Measurements from ENCODE around the gene RUNDC1. TPM values are rescaled to one million over a fixed set of nuclear protein-coding genes. Genes with fewer than 3 reads are reported as not detected.
A peak's percentile ranks its signal among the peaks of the same experiment; 100 is the strongest.
"Not testable (repeated sequence)": the region's sequence is repeated elsewhere in the genome, so short reads cannot be mapped to it uniquely, and the experiment has no call there.

Gene RUNDC1
- total RNA-seq = 6.5 and 11.1 TPM in 2 replicates

GRCh38 chr17:42980274-42980765 is at the start of gene RUNDC1:
Gene RUNDC1 (plus strand): TSS chr17:42980565. CDS start chr17:42980577, 12 bp downstream.
- peak; percentile 82 to 90 for DNase-seq (ENCODE audit: low read depth in 2 of 2)

GRCh38 chr17:42937712-42938596 is 42.4 kb upstream of the RUNDC1 start:
- peak; percentile 71 to 74 for DNase-seq (ENCODE audit: low read depth in 2 of 2)

DNA sequence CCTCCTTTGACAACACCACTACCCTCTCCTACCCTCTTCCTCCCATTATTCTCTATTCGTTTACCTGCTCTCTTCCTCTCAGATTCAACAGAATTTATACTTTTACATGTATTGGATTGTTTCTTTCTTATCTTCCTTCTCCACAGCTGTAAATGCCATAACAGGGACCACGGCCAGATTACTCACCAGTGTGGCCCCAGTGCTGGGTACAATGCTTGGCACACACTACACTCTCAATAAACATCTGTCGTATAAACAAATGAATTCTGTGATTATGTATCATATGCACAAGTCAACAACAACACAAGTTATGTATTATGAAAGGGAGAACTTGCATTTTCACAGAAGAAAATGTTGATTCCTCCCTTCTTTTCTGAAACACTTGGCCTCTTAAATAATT is 36.2 kb upstream of the RUNDC1 start:
- peak in 1 of 2 donors; percentile 18 for DNase-seq (ENCODE audit: low read depth in 2 of 2)

DNA sequence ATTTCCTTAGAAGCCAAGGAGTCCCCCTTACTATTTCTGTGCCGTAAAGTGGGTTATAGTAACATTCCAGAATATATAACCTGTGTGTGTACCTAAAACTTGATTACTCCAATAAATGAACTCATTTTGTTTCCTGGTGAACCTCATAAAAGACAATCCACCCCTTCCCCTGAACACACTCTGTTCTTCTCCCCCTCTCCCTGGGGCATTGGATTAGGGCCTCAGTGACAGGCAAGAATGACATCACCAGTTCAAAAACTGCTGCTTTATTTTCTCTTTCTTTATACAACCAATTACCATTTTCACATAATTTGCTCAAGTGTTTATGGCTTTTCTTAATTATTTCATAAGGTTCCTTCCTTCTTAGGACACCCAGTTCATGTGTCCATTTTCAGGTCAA is 33.6 kb upstream of the RUNDC1 start:
- DNase-seq (ENCODE audit: low read depth in 2 of 2) = no peak

GRCh38 chr17:42950044-42950783 is 30.2 kb upstream of the RUNDC1 start:
- no peak for DNase-seq (ENCODE audit: low read depth in 2 of 2)

GRCh38 chr17:42953669-42954068 is 26.7 kb upstream of the RUNDC1 start:
- DNase-seq (ENCODE audit: low read depth in 2 of 2) = no peak

DNA sequence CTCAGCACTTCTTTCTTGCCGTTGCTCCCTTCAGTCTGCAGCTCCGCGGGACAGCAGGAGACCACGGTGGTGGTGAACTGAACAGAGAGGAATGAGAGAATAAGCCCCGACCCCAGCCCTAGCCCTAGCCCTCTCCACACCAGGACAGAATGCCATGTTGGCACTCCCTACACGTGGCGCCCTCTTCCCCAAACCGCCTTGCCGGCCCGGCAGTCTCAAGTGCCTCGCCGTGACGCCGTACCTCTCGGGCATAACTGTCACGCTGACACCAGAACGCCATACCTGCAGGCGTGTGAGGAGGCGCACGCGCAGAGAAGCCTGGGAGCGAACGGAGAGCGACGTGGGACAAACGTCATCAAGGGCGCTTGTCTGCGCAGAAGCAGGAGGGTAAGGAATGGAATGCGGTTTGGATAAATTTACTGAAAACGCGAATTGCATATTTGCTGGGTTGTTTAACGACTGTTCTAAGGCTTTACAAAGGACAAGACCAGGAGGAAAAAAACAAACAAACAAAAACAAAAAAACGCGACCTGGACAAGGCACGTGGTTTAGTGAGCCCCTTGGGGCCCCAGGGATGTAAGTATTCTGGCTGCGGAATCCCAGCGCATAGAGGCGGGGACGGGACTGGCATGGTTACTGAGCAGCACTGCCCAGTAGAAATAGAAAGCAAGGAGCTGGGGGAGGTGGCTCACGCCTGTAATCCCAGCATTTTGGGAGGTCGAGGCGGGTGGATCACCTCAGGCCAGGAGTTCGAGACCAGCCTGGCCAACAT is 16.0 kb upstream of the RUNDC1 start, which contains the start of gene AARSD1:
Gene AARSD1 (minus strand): TSS at position 294 of the 772 bp plus-strand sequence. CDS start 14 bp downstream, at position 280.
- DNase-seq (ENCODE audit: low read depth in 2 of 2) = peak; percentile 95 to 96

DNA sequence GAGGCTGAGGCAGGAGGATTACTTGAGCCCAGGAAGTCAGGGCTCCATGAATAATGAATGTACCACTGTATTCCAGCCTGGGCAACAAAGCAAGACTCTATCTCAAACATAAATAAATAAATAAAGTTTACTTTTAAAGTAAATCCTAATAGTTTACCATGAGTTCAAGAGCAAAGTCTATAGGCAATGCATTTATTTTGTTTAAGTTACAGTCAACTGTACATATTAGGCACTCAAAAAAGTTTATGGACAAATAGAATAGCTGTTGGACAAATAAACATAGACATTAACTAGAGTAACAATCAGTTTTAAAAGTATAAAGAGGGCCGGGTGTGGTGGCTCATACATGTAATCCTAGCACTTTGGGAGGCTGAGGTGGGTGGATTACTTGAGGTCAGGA is 12.4 kb upstream of the RUNDC1 start:
- no peak for DNase-seq (ENCODE audit: low read depth in 2 of 2)

DNA sequence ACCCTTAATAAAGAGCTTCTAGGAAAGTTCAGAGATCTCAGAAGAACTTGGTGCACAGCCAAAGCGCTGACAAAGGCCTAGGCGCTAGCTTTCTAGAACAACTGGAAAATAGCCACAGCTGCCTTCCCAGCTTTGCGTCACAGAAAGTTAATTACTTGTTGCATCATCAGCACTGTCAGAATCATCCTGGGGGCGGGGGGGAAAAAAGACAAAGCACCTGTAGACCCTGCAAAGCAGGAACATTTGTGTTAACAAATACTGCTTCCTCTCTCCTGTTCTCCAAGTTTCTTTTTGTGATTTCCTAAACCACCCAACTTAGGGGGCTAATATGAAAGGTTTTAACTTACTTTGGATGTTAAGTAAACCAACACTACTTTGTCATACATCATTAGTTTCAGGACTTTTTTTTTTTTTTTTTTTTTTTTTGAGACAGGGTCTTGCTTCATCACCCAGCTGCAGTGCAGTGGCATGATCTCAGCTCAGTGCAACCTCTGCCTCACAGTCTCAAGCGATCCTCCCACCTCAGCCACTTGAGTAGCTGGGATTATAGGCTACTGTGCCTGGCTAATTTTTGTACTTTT is 11.3 kb upstream of the RUNDC1 start:
- DNase-seq (ENCODE audit: low read depth in 2 of 2) = no peak

DNA sequence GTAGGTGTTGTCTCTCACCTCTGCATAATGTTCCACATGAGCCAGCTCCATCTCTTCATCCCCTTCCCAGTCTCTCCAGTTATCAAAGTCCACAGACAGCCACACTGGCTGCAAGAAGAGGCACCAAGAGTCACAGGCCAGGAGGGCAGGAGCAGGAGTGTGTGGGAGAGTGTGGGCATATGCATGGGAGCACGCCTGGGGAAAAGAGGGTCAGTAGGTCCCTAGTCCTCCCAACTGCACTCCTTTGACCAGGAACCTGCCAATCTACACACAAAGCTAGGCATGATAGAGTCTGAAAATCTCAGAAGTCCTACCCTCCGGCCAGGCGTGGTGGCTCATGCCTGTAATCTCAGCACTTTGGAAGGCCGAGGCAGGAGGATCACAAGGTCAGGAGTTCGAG is 8.8 kb upstream of the RUNDC1 start:
- no peak for DNase-seq (ENCODE audit: low read depth in 2 of 2)

DNA sequence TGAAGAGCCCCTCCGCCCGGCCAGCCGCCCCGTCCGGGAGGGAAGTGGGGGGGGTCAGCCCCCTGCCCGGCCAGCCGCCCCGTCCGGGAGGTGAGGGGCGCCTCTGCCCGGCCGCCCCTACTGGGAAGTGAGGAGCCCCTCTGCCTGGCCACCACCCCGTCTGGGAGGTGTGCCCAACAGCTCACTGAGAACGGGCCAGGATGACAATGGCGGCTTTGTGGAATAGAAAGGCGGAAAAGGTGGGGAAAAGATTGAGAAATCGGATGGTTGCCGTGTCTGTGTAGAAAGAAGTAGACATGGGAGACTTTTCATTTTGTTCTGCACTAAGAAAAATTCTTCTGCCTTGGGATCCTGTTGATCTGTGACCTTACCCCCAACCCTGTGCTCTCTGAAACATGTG is 7.0 kb upstream of the RUNDC1 start:
- DNase-seq (ENCODE audit: low read depth in 2 of 2) = not testable (repeated sequence)

GRCh38 chr17:42975265-42975664 is 5.1 kb upstream of the RUNDC1 start:
- no peak for DNase-seq (ENCODE audit: low read depth in 2 of 2)

DNA sequence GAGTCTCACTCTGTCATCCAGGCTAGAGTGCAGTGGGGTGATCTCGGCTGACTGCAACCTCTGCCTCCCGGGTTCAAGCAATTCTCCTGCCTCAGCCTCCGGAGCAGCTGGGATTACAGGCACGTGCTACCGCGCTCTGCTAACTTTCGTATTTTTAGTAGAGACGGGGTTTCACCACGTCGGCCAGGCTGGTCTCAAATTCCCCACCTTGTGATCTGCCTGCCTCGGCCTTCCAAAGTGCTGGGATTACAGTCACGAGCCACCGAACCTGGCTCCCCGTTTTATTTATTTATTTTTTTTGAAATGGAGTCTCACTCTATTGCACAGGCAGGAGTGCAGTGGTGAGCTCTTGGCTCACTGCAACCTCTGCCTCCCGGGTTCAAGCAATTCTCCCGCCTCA is 4.7 kb upstream of the RUNDC1 start:
- DNase-seq (ENCODE audit: low read depth in 2 of 2) = not testable (repeated sequence)

DNA sequence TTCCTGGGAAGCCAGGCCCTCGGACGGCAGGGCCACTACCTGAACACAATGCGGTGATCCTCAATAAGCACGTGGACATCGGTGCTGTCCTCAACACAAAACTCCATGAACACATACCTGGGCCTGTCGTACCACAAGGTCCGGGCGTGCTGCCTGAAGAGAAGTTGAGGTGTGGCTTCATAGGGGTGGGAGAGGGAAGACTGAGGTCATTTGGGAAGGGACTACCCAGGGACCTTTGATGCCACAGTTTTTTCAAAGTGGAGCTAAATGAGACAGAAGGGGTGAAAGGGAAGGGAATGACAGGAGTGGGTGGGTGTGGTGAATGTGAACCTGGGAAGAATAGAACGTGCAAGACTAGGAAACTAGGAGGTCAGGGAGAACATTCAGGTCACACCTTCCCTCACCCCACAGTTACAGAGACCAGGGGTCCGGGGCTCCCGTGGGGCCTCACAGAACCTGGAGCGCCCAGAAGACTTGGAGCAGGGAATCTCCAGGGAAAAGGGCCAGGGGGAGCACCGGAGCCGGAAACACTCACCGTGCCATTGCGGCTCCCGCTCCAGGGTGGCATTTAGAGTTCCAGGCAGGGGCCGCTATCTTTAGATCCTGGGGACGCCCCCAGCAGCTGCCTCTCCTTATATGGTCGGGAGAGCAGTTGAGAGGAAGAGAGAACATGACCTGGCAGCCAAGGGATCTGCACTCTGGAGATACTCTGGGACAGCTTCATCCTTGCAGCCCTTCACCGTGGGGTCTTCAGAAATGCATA is 673 bp upstream of the RUNDC1 start, which contains the start of gene PTGES3L:
Gene PTGES3L (minus strand): TSS at position 570 of the 763 bp plus-strand sequence. CDS start 27 bp downstream, at position 543.
- DNase-seq (ENCODE audit: low read depth in 2 of 2) = peak; percentile 32 to 52

DNA sequence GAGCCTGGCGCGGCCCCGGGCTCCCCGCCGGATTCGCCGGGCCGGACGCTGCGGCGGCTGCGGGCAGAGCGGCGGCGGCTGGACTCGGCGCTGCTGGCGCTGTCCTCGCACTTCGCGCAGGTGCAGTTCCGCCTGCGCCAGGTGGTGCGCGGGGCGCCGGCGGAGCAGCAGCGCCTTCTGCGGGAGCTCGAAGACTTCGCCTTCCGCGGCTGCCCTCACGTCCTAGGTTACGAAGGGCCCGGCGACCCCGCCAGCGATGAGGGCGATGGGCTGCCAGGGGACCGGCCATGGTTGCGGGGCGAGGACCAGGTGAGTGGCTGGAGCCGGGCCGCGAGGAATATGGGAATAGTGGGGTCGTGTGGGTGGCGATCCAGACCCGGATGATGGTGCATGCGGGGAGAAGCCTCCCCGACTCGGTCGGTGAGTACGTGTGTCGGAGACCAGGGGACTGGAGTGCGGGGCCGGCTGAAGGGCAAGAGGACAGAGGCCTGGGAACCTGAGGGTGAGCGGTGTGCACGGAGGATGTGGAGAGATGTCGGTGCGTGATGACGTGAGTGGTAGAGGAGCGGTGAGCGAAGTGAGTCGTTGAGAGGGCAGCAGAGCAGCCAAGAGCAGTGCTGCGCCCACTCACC is 517 bp downstream of the RUNDC1 start:
- peak; percentile 58 to 68 for DNase-seq (ENCODE audit: low read depth in 2 of 2)

DNA sequence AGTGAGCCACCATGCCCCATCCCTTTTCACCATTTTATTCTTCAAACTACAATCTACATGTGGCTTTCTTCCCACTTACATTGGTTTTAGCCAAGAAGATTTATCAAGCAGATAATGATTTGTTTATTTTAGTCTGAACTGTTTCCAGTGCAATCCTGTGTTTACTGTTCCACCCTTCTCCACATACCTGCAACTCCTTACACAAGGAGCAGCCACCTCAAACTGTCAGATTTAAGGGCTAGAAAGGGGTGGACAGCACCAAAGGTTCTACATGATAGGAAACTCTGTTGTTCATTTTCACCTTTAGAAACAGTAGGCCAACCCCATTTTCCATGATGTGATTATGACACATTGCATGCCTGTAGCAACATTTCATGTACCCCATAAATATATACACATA is 1.9 kb downstream of the RUNDC1 start:
- peak in 1 of 2 donors; percentile 37 for DNase-seq (ENCODE audit: low read depth in 2 of 2)

- DNase-seq (ENCODE audit: low read depth in 2 of 2) = no peak
Measured at GRCh38 chr17:42985225-42985624, 4.9 kb downstream of the RUNDC1 start.

DNA sequence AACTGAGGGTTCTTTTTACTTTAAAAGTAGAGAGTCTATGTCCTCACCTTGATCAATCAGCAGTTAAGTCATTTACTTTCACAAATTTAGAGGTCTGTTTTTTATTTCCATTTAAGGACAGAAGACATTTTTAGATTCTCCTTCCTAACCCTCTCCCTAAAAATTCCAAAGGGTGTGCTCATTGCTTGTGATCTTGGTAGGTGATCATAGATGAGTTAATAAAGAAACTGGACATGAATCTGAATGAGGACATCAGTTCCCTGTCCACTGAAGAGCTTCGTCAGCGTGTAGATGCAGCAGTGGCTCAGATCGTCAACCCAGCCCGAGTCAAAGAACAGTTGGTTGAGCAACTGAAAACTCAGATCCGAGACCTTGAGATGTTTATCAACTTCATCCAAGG is 8.8 kb downstream of the RUNDC1 start:
- DNase-seq (ENCODE audit: low read depth in 2 of 2) = no peak

DNA sequence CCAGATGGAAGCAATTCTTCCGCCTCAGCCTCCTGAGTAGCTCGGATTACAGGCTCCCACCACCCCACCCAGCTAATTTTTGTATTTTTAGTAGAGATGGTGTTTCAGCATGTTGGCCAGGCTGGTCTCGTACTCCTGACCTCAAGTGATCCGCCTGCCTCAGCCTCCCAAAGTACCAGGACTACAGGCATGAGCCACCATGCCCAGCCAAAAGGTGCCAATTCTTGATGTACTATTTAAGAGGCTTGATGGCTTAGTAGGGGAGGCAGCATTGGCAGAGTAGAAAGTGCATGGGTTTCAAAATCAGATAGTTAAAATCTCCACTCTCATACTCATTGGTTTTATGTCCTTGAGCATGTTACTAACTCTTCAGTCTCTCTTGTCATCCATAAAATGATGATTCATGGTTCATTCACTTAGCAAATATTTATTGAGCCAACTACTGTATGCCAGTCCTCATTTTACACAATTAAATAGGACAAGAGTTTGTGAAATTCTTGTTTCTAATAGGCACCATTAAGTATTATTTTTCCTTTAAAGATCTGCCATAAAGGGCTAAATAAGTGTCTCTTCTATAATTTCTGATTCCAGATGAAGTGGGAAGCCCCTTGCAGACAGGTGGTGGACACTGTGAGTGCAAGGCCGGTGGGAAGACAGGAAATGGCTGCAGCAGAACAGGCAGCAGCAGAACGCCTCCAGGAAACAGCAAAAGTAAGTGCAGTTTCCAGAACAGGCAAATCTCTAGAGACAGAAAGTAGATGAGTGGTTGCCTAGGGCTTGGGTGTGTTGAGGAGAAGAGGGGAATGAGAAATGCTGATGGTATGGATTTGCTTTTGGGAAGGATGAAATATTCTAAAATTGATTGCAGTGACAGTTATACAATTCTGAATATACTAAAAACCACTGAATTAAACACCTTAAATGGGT is 9.6 kb downstream of the RUNDC1 start:
- no peak for DNase-seq (ENCODE audit: low read depth in 2 of 2)
